GM21717 (cell line): ENCODE results near the gene CTNNA3.

Source experiments
- ATAC-seq: cut with Tn5 transposase; IDR thresholded peaks from one replicate; pipeline ENCODE4 v1.9.1; 2021; ENCODE audit warnings: mild to moderate bottlenecking, moderate library complexity; ENCODE audit not compliant: unreplicated experiment

CTNNA3 gene

DNA sequence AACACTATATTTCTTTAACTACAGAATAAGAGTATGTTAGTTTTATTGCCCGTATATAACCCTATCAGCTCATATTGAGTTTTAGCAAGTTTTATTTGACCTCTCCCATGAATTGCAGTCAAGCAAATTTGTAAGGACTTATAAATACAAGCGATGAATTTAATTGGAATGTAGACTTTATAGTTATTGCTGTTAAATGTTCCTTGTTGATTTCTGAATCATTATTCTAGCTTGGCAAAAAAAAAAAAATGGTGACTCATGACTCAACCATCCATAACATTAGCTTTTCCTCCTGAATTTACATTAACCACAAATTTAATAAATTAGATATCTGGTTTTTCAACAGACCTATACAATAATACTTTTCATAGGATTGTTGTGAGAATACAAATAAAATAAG is 1104.1 kb downstream of the CTNNA3 start:
- ATAC-seq = no peak

DNA sequence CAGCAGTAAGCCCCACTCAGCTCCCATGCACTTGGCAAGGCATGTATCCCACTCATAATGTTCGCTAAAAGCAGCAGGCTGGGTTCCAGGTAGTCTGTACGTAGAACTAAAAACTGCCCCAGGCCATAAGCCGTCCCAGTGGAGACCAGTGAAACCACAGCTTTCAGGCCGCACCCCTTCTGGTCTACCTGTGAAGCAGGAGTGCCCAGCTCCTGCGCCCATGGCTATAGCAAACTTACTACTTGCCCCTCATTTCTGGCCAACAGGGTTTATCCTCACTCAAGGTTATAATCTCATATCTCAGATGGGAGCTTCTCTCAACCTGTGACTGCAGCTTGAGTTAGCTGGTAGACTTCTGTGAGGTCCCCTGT is 1108.3 kb downstream of the CTNNA3 start:
- no peak for ATAC-seq

GRCh38 chr10:66586897-66587679 is 1108.9 kb downstream of the CTNNA3 start:
- ATAC-seq = no peak

DNA sequence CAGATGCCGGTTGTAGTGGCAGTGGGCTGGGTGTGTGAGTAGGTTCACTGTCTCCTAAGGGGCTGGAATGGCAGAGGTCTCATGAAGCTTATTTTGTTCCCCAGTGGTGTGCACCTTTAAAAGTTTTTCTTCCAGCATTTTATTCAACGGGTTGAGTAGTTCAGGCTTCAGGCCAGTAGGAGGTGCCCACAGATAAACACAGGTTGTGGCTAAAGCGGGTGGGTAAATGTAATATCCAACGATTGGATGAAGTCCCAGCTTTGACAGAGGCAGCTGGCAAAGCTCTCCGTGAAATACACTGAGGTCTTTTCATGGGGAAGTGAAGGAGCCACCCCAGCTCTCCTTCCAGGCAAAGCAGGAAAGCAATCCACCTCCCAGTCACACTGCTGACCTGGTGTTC is 1109.9 kb downstream of the CTNNA3 start:
- ATAC-seq = no peak

- ATAC-seq = no peak
These were observed 1120.6 kb downstream of the CTNNA3 start for GRCh38 chr10:66575251-66575855.

GRCh38 chr10:66572700-66573099 is 1123.3 kb downstream of the CTNNA3 start:
- ATAC-seq = no peak

- no peak for ATAC-seq
These were observed 1130.0 kb downstream of the CTNNA3 start for GRCh38 chr10:66565999-66566398.

- ATAC-seq = no peak
These were observed 1131.7 kb downstream of the CTNNA3 start for GRCh38 chr10:66564287-66564686.

- ATAC-seq = no peak
These were observed 1140.9 kb downstream of the CTNNA3 start for GRCh38 chr10:66555061-66555460.

GRCh38 chr10:66552331-66552730 is 1143.7 kb downstream of the CTNNA3 start:
- no peak for ATAC-seq

GRCh38 chr10:66550351-66550750 is 1145.6 kb downstream of the CTNNA3 start:
- no peak for ATAC-seq

DNA sequence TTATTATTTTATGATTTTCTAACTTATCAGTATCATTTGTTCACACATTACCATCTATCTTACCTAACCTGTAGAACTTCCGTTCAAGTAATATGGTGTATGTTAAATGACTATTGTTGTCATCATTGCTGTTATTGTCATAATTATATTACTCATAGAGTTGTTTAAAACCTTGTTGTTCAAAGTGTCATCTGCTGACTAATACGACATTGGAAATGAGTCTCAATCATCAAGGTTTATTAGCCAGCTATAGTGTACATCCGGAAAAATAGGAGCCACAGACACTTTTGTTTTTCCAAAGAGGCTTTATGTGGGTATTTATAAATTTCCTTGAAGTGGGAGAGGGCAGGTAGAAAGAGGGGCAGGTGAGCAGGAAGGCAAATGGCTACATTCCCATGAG is 1157.1 kb downstream of the CTNNA3 start:
- ATAC-seq = no peak

DNA sequence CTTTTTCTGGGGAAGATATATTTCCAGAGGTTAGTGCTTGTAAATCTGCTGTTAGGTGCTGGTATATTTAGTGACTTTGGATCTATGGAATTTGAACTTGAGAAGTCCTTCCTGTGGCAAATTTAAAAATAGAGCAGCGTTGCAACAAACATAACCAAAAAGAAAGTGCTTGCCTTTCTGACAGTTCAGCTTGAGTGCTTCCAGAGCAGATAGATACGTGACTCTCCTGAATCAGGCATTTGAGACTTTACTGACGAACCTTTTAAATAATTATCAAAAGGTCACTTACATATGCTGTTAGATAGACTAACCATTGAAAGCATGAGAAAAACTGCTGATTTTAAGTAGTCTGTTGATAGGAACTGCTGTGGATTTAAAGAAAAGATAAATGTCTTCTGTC is 1157.6 kb downstream of the CTNNA3 start:
- no peak for ATAC-seq

- no peak for ATAC-seq
These were observed 1158.8 kb downstream of the CTNNA3 start for GRCh38 chr10:66537186-66537585.

- no peak for ATAC-seq
These were observed 1160.6 kb downstream of the CTNNA3 start for GRCh38 chr10:66535439-66535838.

GRCh38 chr10:66534866-66535265 is 1161.1 kb downstream of the CTNNA3 start:
- no peak for ATAC-seq

- ATAC-seq = no peak
These were observed 1174.5 kb downstream of the CTNNA3 start for GRCh38 chr10:66521506-66521905.

- ATAC-seq = no peak
These were observed 1176.4 kb downstream of the CTNNA3 start for GRCh38 chr10:66519616-66520015.

GRCh38 chr10:66514666-66515065 is 1181.3 kb downstream of the CTNNA3 start:
- ATAC-seq = no peak

DNA sequence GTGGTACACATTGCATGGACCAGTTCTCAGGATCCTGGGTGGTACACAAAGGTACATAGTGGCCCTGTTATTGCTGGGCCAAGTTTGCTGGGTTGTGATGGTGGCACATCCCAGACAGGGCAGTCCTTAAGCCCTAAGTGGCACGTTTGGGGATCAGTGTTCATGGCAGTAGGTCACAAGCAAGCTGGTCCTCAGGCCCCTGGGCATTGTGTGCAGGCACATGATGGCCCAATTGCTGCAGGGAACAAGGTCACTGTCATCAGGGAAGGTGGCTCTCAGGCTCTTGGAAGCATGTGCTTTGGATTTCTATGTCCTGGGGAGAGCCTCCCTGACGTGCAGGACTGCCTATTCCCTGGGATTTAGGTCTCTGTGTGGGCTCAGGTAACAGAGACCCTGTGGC is 1182.5 kb downstream of the CTNNA3 start:
- ATAC-seq = no peak

- no peak for ATAC-seq
These were observed 1190.9 kb downstream of the CTNNA3 start for GRCh38 chr10:66505003-66505657.

- no peak for ATAC-seq
These were observed 1194.6 kb downstream of the CTNNA3 start for GRCh38 chr10:66501356-66501755.
